Stomach (tissue), 4 donors: Measurements from ENCODE around the gene PSAT1.

Experiments used
- CTCF ChIP-seq, 7 experiments: fragments of 450-650 bp in 4 of 7; fragments of 200-600 bp in 3 of 7; sonication (generic) in 3 of 7; IDR thresholded peaks; one replicate each; pipeline ENCODE4 v1.5.1; 2016 to 2019; ENCODE audit warnings: antibody characterized with exemption in 7 of 7, control low read depth in 2 of 7, mild to moderate bottlenecking in 1 of 7
- POLR2AphosphoS5 ChIP-seq, 3 donors: sonication (generic); formaldehyde crosslinking; IDR thresholded peaks; one replicate each; pipeline ENCODE4 v1.6.1; 2016; ENCODE audit warnings: antibody characterized with exemption in 3 of 3

- TF ChIP-seq CTCF (IDR thresholded peaks at IDR 0.05): no peak
- TF ChIP-seq POLR2AphosphoS5 (IDR thresholded peaks at IDR 0.05): peak in 1 of 3 donors; percentile 7
Measured at GRCh38 chr9:78296201-78296892, 578 bp upstream of the PSAT1 start.
